GM21619 (cell line): ENCODE results near the gene NATD1.

Source experiments
- ATAC-seq: cut with Tn5 transposase; IDR thresholded peaks from one replicate; pipeline ENCODE4 v1.9.1; 2021; ENCODE audit not compliant: unreplicated experiment

NATD1 gene, protein sequence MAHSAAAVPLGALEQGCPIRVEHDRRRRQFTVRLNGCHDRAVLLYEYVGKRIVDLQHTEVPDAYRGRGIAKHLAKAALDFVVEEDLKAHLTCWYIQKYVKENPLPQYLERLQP

DNA sequence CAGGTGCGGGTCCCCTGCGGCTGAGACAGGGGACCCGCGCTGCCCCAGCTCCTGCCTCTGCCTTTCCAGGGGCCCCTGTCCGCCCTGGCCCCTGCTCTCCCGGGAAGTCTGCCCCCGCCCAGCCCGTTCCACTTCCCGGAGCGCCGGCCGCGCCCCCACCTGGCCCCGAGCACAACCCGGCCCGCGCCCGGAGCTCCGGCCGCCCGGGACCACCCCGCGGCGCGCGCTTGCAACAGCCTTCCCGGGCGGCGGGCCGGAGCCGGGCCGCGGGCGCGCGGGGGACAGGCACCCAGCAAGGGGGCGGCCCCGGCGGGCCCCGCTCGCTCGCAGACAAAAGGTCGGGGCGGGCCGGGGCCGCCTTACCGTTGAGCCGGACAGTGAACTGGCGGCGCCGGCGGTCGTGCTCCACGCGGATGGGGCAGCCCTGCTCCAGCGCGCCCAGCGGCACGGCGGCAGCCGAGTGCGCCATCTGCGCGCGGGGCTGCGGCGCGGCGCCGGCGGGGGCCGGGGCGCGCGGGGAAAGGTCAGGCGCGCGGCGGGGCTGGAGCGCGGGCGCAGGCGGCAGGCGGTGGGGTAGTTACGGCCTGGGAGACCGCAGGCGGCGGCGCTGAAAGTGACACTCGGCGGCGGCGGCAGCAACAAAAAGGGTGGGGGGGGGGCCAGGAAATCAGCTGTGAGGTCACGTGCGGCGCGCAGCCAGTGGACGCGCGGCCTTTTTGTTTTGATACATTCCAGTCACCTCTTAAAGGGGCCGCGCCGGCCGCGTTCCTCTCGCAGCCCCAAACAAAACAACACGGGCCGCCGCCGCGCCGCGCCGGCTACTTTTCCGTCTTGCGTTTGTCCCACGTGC is at the start of gene NATD1:
TSS of gene NATD1 (minus strand) at position 615 of the 850 bp plus-strand sequence. CDS start at position 469, 146 bp downstream.
- peak; percentile 59 for ATAC-seq

DNA sequence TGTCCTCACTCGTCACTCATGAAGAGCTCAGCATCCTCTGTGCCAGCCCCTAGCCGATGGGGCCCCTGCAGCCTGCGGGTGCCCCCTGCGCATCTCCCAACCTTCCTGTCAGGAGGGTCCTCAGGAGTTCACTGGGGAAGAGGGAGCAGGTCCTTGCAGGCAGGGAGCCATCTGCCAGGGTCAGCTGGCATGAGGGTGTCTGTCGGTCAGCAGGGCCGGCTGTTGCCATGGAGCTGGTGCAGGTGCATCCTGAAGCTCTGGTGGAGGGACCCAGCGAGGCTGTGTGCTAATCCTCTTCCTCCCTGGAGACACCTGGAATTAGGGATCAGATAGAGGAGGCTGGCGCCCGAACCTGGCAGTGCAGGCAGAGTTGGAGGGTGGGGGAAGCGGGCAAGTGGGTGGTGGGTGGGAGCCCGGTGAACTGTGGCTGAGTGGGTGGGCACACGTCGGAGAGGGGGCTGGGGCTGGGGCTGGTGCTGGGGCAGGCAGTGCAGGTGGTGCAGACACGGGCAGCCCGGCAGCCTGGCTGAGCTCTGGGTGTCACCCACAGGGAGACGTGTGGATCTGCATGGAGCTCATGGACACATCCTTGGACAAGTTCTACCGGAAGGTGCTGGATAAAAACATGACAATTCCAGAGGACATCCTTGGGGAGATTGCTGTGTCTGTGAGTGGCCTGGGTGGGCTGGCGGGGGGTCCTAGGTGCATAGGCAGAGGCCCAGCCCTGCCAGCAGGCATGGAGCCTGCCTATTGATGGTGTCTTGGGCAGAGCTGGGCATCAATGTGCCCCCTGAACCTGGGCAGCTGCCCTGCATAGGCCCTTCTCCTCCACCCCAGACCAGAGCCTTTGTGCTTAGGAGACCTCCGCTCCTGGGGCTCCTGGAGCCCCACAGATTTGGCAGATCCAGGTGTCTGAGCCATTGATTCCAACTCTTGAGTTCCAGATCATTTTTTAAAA is 48.7 kb upstream of the NATD1 start:
- ATAC-seq: no peak

DNA sequence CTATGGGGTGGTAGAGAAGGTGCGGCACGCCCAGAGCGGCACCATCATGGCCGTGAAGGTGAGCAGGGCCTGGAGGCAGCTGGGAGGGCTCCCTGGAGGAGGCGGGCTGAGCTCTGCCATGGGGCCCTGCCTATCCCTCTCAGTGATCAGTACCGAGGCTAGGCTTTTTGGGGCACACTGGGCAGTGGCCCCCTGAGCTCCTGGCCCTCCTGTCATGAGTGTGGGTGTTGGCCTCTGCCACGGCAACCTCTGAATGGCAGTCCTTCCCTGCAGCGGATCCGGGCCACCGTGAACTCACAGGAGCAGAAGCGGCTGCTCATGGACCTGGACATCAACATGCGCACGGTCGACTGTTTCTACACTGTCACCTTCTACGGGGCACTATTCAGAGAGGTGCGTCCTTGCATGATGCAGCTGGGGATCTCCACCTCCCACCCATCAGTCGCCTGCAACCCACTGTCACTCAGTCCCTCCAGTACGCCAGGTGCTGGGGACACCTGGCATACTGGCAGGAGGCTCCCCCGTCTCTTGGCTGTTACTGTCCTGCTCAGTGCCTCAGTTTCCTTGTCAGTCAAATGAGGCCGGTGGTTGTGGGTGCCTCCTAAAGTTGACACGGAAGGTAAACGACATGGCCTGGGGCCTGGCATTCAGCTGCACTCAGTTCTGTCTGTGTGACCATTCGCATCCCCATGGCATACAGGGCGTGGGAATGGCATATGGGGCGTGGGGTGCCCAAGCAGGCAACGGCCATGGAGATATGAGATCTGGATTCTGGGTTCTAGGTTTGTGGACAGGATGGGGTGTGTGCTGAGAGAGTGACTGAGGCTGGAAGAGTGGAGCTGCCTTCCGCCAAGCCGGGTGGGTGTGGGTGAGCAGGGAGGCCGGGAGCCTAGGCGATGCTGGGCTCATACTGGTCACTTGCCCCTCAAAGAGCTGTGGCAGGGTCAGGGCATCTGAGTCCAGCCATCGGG is 47.7 kb upstream of the NATD1 start:
- ATAC-seq: no peak

DNA sequence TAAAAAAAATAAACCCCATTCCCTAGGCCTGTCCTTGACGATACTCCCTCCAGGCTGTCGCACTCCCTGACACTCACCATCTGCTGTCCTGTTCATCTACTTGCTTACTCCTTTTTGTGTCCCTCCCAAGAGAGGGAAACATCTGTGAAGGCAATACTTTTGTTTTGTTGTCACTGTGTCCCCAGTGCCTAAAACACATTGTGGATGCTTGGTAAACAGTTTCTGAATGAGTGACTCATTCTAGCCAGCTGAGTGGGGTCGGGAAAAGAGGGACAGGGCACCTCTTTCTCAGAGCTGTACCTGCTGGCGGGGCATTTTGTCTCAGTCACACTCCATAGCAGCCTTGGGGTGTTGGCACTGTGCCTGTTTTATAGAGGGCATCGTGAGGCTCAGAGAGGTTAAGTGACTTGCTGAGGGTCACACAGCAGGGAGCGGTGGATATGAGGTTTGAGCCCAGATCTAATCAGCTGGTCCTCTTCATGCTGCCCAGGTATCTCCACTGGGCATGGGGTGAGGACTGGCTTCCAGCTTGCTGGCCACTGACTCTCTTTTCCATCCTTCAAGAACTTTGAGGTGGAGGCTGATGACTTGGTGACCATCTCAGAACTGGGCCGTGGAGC is 46.9 kb upstream of the NATD1 start:
- ATAC-seq: no peak

DNA sequence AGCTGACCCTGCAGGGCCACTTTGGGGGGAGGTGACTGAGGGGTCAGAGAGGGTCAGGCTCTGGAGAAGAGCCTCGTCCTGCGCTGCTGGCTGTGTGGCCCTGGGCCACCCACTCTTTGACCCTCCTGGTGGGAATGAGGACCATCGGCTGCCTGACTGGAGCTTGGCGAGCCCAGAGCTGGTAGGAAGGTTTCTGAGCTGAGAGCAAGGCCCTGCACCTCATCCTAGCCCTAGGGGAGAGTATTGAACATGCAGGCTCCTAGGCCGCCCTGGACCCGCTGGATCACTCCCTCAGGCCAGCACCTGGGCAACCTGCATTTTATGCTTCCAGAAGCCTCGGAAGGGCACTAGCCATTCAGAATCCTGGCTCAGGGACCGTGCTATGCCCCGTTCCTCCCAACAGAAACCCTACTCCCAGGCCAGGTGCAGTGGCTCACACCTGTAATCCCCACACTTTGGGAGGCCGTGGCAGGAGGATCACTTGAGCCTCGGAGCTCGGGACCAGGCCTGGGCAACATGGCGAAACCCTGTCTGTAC is 45.8 kb upstream of the NATD1 start:
- ATAC-seq: no peak

DNA sequence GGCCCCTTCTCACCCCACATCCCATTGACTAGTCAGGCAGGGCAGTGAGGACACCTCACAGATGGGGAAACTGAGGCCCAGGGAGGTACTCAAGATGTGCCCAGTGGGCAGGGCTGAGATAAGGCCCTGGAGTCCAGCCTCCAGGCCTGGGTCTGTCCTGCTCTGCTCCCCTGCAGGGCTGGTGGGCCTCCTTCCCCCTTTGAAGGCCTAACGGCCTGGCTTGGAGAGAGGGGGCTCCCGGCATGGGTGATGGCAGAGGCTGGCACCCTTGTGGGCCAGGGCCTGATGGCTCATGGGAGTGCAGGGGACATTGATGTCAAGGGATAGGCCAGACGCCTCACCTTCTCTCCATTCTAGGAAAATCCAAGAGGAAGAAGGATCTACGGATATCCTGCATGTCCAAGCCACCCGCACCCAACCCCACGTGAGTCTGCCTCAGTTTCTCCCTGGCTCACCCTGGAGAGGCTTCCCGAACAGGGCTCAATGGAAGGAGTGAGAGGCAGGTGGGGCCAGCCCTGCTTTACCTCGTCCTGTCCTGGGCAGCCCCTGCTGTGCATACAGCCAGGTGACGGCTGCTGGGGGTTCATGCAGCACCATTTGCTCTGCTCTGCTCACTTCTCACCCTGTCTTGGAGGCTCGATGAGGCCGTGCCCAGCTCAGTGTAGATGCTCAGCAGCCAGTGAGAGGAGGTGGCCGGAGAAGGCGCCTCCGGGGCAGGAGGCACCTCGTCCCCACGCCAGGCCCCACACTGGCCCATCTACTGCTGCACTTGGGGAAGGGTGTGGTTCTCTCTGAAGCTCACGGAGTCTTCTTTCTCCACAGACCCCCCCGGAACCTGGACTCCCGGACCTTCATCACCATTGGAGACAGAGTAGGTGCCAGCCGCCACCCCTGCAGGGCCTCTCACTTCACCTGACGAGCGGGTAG is 45.1 kb upstream of the NATD1 start:
- no peak for ATAC-seq

DNA sequence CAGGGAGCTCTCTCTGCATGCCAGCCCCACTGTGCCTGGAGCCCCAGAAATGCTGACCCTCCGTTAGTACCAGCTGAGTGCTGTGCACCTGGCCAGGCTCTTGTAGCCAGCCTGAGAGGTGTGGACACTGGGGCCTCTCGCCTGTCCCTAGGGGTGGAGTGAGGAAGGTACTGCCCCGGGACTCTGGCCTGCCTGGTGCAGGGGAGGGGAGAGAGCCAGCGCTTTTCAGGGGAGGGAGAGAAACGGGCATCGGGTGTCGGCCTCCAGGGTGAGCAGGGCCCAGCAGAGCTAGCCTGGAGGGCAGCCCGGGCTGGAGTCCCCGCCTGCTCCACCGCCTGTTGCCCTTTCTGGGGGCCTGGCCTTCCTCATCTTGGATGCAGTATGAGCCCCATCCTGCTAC is 44.4 kb upstream of the NATD1 start:
- no peak for ATAC-seq

DNA sequence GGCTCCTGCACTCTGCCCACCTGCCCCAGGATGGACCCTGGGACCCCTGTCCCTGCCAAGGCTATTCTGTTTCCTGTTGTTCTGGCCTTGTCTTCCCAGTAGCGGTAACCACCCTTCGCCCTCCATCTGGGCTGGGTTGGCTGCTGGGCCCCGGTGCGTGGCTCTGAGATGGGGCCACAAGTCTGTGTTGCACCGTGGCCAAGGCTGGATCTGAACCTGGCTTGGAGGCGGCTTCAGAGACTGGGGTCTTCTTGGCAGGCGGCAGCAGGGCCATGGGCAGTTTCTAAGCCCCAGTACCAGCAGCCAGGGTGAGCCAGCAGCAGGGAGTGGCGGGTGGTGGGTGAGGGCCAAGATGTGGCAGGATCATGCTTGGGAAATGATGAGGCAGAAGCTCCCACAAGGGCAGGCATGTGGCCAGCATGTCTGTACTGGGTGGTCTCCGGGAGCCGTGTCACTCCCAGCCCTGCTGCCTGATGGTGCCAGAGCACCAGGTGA is 43.9 kb upstream of the NATD1 start:
- ATAC-seq: no peak

DNA sequence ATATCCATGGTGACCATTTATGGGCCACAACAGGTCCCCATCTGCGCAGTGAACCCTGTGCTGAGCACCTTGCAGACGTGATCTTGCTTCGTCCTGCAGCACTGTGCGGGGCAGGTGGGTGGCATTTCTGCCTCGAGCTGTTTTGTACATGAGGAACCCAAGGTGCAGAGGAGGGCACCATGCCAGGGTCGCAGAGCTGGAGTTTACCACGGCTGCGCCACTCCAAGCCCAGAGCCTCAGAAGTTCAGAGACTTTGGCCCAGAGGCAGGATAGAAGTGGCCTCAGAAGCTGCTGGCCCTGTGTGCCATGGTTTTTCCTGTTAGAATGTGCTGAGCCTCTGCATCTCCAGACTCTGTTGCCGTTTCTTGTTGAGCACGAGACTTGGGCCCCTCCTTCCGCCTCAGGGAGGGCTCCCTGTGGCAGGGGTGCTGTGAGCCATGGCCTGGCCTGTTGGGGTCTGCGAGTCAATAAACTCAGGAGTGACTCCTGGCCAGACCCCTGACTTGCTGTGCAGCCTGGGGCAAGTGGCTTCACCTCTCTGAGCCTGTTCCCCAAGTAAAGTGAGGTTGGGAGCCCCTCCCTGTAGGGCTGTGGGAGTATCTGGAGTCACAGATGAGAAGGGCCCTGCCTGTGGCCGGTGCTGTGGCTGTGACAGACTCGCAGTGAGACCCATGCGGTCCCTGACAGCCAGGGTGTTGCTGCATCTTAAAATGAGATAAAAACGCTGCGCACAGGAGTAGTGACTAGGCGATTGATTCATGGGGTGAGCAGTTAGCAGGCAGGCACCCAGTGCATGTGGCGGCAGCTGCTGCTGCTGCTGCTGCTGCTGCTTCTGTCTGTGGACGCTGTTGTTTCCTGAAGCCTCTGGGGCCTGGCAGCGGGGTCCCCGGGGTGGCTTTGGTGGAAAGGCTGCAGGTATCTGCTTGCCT is 43.2 kb upstream of the NATD1 start:
- no peak for ATAC-seq

DNA sequence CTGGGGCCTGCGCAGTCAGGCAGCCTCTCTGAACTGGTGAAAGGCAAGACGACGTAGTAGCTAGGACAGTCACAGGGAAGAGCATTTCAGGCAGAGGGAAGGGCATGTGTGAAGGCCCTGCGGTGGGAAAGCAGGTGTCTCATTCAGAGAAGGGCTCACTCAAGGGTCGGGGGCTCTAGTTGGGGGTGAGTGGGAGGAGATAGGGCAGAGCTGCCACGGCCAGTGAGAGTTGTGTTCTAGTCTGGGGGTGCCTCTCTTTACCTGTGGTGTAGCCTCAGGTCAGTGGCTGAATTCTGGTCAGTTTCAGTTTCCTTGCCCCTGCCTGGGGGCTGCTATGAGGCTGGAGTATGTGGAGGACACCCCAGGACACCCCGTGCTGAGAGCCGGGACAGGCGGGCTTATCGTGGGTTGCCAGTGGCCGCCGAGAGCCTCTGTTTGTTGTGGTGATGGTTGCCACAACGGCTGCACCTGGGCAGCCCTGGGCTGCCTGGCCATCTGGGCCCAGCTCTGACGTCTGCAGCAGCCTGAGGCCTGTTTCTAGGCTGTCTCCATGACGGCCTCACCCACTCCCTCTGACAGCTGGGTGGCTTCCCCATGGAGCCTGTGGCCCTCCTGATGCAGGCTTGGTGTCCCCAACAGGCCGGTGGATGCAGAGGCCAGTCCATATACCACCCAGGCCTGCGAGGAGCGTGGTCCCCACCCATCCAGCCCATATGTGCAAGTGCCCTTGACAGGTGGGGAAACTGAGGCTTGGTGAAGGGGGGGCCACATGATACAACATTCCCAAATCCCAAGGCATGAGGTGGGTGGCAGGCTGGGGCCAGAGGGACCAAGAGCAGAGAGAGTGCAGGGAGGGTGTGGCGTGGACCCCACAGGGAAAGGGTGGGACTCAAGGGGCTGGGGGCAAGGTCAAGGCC is 42.1 kb upstream of the NATD1 start:
- ATAC-seq: no peak

DNA sequence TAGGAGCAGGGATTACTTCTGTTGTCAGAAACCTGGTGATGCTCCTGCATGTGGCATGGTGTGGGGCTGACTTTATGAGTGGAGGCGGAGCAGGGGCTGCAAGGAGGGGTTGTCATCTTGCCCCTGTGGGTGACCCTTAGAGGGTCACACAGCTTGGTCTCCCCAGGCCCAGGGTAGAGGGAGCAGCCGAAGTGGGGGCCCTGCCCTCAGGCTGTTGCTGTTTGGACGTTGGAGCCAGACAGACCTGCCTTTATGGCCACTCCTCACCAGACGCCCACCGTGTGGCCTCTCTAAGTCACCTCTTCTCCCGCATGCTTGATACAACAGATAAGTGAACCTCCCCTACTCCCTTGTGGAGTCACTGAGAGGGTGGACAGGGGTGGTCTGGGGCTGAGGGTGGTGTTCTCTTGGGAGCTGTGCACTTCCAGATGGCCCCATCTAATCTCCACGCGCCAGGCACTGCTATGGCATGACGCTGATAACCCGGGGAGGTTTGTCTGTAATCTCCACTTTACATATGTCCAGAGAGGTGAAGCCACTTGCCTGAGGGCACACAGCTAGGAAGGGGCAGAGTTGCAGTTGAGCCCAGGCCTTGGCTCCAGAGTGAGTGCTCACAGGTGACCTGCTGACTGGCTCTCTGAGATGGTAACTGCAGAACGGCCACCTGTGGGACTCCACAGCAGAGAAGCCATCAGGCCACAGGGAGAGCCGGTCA is 41.3 kb upstream of the NATD1 start:
- no peak for ATAC-seq

DNA sequence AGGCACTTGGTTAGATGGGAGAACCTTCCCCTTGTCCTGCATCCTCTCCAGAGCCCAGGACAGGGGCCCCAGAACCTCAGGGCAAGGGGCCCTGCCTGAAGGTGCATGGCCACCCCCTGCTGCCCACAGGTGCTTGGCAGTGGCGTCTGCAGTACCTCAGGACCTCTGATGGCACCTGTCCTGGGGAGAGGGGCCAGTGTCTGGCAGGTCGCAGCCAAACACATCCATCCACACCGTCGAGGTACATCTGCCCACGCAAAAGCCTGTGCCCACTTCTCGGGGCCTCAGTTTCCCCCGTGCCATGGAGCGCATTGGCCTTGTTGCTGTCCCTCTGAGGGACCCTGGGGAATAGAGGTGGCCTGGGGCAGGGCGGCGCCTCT is 40.6 kb upstream of the NATD1 start:
- no peak for ATAC-seq

DNA sequence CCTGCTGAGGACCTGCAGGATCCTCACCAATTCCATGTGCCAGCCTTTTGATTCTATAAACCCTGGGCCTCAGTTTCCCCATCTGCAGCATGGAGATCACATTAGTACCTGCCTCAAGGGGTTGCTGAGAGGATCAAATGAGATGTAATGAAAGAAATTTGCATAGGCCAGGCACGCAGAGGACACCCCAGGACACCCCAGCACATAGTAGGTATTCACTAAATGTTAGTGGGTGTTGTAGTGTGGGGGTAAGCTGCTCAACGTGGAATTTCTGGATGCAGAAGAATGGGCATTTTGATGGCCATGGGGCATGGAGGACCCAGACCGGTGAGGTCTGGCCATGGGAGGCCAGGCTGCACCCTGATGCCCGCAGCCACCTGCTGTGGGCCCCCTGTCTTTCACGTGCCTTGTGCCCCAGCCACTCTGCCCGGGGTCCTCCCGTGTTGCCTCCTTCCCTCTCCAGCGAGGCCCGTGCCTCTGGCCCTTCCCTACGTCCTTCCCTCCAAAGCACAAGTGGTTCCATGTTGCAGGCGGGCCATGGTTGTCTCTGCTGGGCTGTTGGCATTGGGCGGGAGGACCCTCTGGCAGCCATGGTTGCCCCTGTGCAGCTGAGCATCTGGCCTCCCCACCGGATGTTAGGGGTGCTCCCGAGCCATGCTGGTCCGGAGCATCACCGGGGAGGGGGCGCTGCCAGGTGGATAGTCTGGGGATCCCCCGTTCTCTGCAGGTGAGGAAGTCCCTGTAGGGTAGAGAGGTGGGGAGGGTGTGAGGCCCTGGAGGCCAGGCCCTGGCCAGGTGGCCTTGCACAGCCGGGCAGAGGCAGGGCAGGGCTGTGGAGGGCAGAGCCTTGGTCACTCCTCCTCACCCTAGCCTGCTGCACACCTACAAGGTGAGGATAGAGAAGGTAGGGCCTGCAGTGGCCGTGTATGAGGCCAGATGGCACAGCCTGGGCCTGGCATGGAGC is 39.9 kb upstream of the NATD1 start:
- no peak for ATAC-seq

DNA sequence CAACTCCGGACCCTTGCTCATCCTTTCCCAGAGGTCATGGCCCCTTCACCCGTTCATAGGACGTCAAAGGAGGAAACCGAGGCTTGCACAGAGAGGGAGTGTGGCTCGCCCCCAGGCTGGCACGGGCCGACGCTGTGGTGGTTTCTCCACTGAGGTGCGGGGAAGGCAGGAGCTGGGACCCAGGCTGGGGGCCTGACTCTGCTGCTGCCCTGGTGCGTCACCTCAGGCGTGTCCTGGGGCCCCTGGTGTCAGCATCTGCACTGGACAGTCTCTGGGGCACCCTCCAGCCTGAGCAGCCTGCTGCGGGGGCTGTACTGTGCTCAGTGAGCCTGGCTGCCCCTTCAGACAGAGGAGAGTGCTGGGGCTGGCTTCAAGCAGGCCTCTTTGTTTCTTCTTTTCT is 38.7 kb upstream of the NATD1 start:
- ATAC-seq: no peak

DNA sequence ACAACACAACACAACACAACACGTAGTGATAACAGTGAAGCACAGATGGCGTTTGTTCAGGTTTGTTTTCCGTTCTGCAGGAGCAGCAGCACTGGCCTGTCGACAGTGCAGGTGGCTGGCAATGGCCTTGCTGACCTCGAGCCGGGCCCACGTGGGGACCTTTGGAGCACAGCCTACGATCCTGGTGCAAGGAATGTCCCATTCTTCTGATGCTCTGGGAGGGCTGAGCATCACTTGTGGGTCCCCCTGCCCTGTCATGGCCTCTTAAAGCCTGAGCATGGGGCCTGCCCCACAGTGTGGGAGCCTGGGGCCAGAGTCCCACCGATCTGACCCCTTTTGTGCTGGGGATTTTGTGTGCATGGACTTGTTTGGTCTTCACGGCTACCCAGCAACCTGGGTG is 38.1 kb upstream of the NATD1 start:
- no peak for ATAC-seq
